ENCODE measurements around the gene TAOK2.

DNA sequence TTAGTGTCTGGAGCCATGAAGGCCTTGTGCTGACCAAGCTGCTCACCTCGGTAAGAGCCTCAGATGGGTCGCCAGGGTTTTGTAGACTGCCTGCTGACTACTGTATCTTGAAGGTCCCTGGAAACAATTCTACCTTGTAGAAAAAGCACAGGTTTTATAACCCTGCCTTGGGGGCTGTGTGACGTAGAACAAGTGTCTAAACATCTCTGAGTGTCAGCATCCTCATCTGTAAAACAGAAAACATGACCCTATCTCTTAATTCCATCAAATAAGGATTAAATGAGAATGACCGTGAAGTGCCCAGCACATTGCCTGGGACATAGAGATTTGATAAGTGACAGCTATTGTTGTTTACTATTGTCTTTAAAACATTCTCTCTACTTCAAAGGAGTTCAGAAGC, 5.5 kb upstream of the TAOK2 start:
- TF ChIP-seq, protein P1, sequence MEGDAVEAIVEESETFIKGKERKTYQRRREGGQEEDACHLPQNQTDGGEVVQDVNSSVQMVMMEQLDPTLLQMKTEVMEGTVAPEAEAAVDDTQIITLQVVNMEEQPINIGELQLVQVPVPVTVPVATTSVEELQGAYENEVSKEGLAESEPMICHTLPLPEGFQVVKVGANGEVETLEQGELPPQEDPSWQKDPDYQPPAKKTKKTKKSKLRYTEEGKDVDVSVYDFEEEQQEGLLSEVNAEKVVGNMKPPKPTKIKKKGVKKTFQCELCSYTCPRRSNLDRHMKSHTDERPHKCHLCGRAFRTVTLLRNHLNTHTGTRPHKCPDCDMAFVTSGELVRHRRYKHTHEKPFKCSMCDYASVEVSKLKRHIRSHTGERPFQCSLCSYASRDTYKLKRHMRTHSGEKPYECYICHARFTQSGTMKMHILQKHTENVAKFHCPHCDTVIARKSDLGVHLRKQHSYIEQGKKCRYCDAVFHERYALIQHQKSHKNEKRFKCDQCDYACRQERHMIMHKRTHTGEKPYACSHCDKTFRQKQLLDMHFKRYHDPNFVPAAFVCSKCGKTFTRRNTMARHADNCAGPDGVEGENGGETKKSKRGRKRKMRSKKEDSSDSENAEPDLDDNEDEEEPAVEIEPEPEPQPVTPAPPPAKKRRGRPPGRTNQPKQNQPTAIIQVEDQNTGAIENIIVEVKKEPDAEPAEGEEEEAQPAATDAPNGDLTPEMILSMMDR (IDR thresholded peaks at IDR 0.05), result no peak
- TF ChIP-seq POLR2AphosphoS5 (IDR thresholded peaks at IDR 0.05) (no peak), POLR2A (IDR thresholded peaks at IDR 0.05) (no peak), EP300 (IDR thresholded peaks at IDR 0.05) (no peak)

All from gastroesophageal sphincter (tissue), 3 donors.